Measurements from ENCODE around the gene MARK4. TPM values are rescaled to one million over a fixed set of nuclear protein-coding genes. Genes with fewer than 3 reads are reported as not detected.

MARK4 gene
- total RNA-seq, 1 donor from 2014 or later = 16.7 TPM

DNA sequence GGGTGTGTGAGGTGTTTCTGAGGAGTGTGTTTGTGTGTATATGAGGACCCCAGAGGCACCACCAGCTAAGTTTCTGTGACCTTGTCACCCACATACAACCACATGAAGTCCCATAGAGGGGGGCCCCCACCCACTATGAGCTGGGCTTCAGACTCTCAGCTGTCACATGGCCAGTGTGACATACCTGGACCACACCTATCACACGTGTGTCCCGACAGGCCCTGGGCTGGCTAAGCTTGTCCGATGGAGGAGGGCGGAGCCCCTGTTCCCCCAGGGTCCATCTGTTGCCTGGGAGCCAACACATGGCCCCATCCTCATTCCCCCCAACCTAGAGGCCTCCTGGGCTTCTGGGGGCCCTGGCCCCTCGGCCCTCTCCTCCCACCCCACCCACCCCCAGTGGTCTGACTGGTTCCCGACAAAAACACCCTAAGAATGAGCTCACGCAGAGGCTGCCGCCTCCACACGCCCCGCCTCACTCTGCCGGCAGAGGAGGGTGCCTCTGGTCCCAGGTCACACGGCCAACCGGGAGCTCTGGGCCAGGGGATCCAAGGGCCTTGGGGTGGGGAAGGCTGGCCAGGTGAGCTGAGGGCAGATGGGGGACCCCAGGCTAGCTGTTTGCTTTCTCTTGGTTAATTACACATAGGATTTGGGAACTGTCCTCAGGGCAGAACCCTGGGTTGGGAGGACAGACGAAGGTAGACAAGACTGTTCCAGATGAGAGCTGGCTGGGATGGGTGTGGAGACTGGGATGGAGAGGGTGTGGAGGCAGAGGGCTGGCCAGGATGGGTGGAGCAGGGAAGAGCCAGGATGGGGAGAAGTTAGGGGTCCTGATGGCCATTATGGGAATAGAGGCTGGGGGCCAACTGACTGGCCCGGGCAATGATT, 93.8 kb downstream of the MARK4 start:
- Histone ChIP-seq H3K4me1 (peaks cover 7% of the 10 kb centered on the region), H3K36me3 (no peaks in the 10 kb centered on the region), H3K27me3 (no peaks in the 10 kb centered on the region), H3K9me3 (no peaks in the 10 kb centered on the region), H3K4me3 (no peak overlapping the region), H3K27ac (peak overlapping the region; percentile 74)
- DNase-seq (ENCODE audit: extremely low spot score in 2 of 2) = no peak
- intact Hi-C loops (cut with DNase I) = no loop called here
- TF ChIP-seq POLR2AphosphoS5 (IDR thresholded peaks at IDR 0.05; ENCODE audit: insufficient read depth in 1 of 2, low read depth in 1 of 2) = peak; percentile 31 to 61
- TF ChIP-seq, protein P1, sequence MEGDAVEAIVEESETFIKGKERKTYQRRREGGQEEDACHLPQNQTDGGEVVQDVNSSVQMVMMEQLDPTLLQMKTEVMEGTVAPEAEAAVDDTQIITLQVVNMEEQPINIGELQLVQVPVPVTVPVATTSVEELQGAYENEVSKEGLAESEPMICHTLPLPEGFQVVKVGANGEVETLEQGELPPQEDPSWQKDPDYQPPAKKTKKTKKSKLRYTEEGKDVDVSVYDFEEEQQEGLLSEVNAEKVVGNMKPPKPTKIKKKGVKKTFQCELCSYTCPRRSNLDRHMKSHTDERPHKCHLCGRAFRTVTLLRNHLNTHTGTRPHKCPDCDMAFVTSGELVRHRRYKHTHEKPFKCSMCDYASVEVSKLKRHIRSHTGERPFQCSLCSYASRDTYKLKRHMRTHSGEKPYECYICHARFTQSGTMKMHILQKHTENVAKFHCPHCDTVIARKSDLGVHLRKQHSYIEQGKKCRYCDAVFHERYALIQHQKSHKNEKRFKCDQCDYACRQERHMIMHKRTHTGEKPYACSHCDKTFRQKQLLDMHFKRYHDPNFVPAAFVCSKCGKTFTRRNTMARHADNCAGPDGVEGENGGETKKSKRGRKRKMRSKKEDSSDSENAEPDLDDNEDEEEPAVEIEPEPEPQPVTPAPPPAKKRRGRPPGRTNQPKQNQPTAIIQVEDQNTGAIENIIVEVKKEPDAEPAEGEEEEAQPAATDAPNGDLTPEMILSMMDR (IDR thresholded peaks at IDR 0.05) = no peak

DNA sequence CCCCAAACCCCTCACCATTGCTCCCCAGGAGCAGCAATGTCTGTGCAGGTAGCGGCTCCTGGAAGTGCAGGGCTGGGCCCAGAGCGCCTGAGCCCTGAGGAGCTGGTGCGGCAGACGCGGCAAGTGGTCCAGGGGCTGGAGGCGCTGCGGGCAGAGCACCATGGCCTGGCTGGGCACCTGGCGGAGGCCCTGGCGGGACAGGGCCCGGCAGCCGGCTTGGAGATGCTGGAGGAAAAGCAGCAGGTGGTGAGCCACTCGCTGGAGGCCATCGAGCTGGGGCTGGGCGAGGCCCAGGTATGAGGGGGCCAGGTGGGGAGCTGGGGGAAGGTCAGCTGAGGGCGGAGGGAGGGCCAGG, 94.4 kb downstream of the MARK4 start:
- no peaks in the 10 kb centered on the region for H3K27me3 ChIP-seq
- peaks cover 7% of the 10 kb centered on the region for H3K4me1 ChIP-seq
- intact Hi-C loops (cut with DNase I) = no loop called here
- H3K36me3 ChIP-seq = peaks cover 0 to 2% of the 10 kb centered on the region in 2 donors
- H3K9me3 ChIP-seq = no peaks in the 10 kb centered on the region
- peak overlapping the region; percentile 74 for H3K27ac ChIP-seq
- TF ChIP-seq POLR2AphosphoS5 (IDR thresholded peaks at IDR 0.05; ENCODE audit: insufficient read depth in 1 of 2, low read depth in 1 of 2) (no peak), POLR2A (IDR thresholded peaks at IDR 0.05) (no peak)
- TF ChIP-seq, protein P1 (IDR thresholded peaks at IDR 0.05) = no peak
- DNase-seq (ENCODE audit: extremely low spot score in 2 of 2) = no peak
- H3K4me3 ChIP-seq = no peak overlapping the region

DNA sequence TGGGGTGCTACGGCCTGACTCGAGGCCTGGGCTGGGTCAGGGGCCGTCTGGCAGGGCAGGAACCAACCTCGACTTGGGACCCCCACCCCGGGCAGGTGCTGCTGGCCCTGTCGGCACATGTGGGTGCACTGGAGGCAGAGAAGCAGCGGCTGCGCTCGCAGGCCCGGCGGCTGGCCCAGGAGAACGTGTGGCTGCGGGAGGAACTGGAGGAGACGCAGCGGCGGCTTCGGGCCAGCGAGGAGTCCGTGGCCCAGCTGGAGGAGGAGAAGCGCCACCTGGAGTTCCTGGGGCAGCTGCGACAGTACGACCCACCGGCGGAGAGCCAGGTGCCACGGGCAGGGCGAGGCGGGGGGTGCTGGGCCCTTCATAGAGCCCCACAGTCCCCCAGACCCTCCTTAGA, 95.4 kb downstream of the MARK4 start:
- Histone ChIP-seq H3K4me3 (no peak overlapping the region), H3K27ac (no peak overlapping the region), H3K36me3 (peaks cover 0 to 8% of the 10 kb centered on the region in 2 donors), H3K27me3 (no peaks in the 10 kb centered on the region), H3K4me1 (peaks cover 7% of the 10 kb centered on the region), H3K9me3 (no peaks in the 10 kb centered on the region)
- TF ChIP-seq, protein P1 (IDR thresholded peaks at IDR 0.05) = no peak
- TF ChIP-seq POLR2A (IDR thresholded peaks at IDR 0.05) = no peak
- no peak for TF ChIP-seq POLR2AphosphoS5 (IDR thresholded peaks at IDR 0.05; ENCODE audit: insufficient read depth in 1 of 2, low read depth in 1 of 2)
- no peak for DNase-seq (ENCODE audit: extremely low spot score in 2 of 2)
- intact Hi-C loops (cut with DNase I) = no loop called here

DNA sequence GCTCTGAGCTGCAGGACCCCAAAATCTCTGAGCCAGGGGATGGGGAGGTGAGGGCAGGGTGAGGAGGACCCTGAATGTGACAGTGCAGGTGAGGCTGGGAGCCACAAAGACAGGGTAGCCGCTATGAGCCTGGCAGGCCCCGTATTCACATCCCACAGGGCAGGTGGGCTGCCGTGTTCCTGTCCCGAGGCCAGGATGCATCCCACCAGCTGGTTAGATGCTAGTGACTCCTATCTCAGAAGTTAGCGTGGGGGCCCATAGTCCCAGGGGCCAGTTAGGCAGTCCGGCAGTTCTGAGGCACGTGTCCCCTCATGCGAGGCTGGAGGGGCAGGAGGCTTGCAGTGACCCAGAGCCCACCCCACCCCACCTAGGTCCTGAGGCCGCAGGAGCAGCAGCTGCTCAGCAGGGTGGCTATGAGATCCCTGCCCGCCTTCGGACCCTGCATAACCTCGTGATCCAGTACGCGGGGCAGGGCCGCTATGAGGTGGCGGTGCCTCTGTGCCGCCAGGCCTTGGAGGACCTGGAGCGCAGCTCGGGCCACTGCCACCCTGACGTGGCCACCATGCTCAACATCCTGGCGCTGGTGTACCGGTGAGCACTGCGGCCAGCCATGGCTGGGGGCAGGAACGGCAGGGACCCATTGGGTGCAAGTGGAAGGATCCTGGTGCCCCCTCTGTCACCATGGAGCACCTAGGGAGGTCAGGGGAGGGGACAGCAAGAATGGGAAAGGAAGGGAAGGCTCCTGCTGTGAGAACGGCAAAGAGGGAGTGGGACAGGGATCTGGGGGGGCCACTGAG, 96.7 kb downstream of the MARK4 start:
- TF ChIP-seq POLR2AphosphoS5 (IDR thresholded peaks at IDR 0.05; ENCODE audit: insufficient read depth in 1 of 2, low read depth in 1 of 2) (peak in 1 of 2 donors; percentile 3), POLR2A (IDR thresholded peaks at IDR 0.05) (no peak)
- TF ChIP-seq, protein P1 (IDR thresholded peaks at IDR 0.05) = no peak
- H3K27ac ChIP-seq = no peak overlapping the region
- intact Hi-C loops (cut with DNase I) = no loop called here
- H3K27me3 ChIP-seq = no peaks in the 10 kb centered on the region
- H3K4me3 ChIP-seq = no peak overlapping the region
- no peaks in the 10 kb centered on the region for H3K9me3 ChIP-seq
- no peak for DNase-seq (ENCODE audit: extremely low spot score in 2 of 2)
- H3K36me3 ChIP-seq = peaks cover 0 to 13% of the 10 kb centered on the region in 2 donors
- peaks cover 7% of the 10 kb centered on the region for H3K4me1 ChIP-seq
